ENCODE data around the gene ZC3H8. TPM values are rescaled to one million over a fixed set of nuclear protein-coding genes. Genes with fewer than 3 reads are reported as not detected.

The ZC3H8 gene
- total RNA-seq, 6 experiments from 2014 or later: 3.4 to 34.4 (median 4.5) TPM

- intact Hi-C loops (cut with DNase I): no loop called here
- Histone ChIP-seq H3K27me3 (no peaks in the 10 kb centered on the region), H3K27ac (no peak overlapping the region), H3K36me3 (no peaks in the 10 kb centered on the region), H3K9me3 (no peaks in the 10 kb centered on the region), H3K4me1 (no peaks in the 10 kb centered on the region), H3K4me3 (no peak overlapping the region)
- ATAC-seq (no peak), DNase-seq (no peak)
- no CpG with 5 or more reads among the region's 8 CpGs for WGBS (ENCODE audit: insufficient coverage, low coverage, low lambda C conversion rate, missing lambda C conversion rate)
- TF ChIP-seq POLR2A (IDR thresholded peaks at IDR 0.05): no peak
- TF ChIP-seq CTCF (IDR thresholded peaks at IDR 0.05): no peak
Measured at GRCh38 chr2:112184121-112184520, 70.7 kb downstream of the ZC3H8 start.

- Histone ChIP-seq H3K36me3 (no peaks in the 10 kb centered on the region), H3K4me3 (no peak overlapping the region), H3K9me3 (no peaks in the 10 kb centered on the region), H3K27me3 (no peaks in the 10 kb centered on the region), H3K27ac (no peak overlapping the region), H3K4me1 (no peaks in the 10 kb centered on the region)
- 95% methylated on average over 2 of the region's 8 CpGs for WGBS (ENCODE audit: insufficient coverage, low coverage, low lambda C conversion rate, missing lambda C conversion rate)
- ATAC-seq: no peak
- no peak for DNase-seq
- intact Hi-C loops (cut with DNase I): no loop called here
- TF ChIP-seq CTCF (IDR thresholded peaks at IDR 0.05) (no peak), POLR2A (IDR thresholded peaks at IDR 0.05) (no peak)
Measured at GRCh38 chr2:112183327-112184025, 71.4 kb downstream of the ZC3H8 start.

GRCh38 chr2:112182581-112183034 is 72.2 kb downstream of the ZC3H8 start:
- Histone ChIP-seq H3K4me1 (no peaks in the 10 kb centered on the region), H3K4me3 (no peak overlapping the region), H3K27ac (no peak overlapping the region), H3K27me3 (no peaks in the 10 kb centered on the region), H3K36me3 (no peaks in the 10 kb centered on the region), H3K9me3 (no peaks in the 10 kb centered on the region)
- ATAC-seq: no peak
- intact Hi-C loops (cut with DNase I): no loop called here
- TF ChIP-seq CTCF (IDR thresholded peaks at IDR 0.05) (no peak), POLR2A (IDR thresholded peaks at IDR 0.05) (no peak)
- WGBS (ENCODE audit: insufficient coverage, low coverage, low lambda C conversion rate, missing lambda C conversion rate): 93% methylated on average over 3 of the region's 17 CpGs
- no peak for DNase-seq

GRCh38 chr2:112181571-112182290 is 73.1 kb downstream of the ZC3H8 start:
- H3K4me1 ChIP-seq: no peaks in the 10 kb centered on the region
- H3K27me3 ChIP-seq: no peaks in the 10 kb centered on the region
- WGBS (ENCODE audit: insufficient coverage, low coverage, low lambda C conversion rate, missing lambda C conversion rate): 20% methylated on average over 4 of the region's 54 CpGs
- H3K9me3 ChIP-seq: no peaks in the 10 kb centered on the region
- intact Hi-C loops (cut with DNase I): no loop called here
- TF ChIP-seq CTCF (IDR thresholded peaks at IDR 0.05) (no peak), POLR2A (IDR thresholded peaks at IDR 0.05) (no peak)
- ATAC-seq: peak in 1 of 4 donors; percentile 41
- no peak overlapping the region for H3K27ac ChIP-seq
- no peaks in the 10 kb centered on the region for H3K36me3 ChIP-seq
- H3K4me3 ChIP-seq: no peak overlapping the region
- no peak for DNase-seq

Data from right lobe of liver (tissue), 6 donors.